AG09319 (cell line): ENCODE results near the gene PPM1N.

ENCODE experiments used
- DNase-seq: peaks from one replicate; pipeline ENCODE4 v3.0.0-alpha.2; 2010; ENCODE audit warnings: low read depth; ENCODE audit errors: extremely low read depth
- TF ChIP-seq, protein P1 (sequence below): IDR thresholded peaks from 2 replicates; pipeline ENCODE4 v1.5.1; 2011; ENCODE audit warnings: low read depth, mild to moderate bottlenecking, inconsistent platforms, low read length, moderate library complexity

The PPM1N gene

DNA sequence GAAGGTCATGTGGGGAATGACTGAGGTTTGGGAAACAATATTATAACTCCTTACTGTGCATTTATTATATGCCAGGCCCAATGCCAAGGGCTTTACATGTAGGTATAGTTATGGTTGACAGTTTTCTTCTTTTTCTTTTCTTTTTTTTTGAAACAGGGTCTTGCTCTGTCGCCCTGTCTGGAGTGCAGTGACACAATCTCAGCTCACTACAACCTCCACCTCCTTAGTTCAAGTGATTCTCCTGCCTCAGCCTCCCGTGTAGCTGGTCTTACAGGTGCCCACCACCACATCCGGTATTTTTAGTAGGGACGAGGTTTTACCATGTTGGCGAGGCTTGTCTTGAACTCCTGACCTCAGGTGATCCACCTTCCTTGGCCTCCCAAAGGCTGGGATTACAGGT, 15.2 kb upstream of the PPM1N start:
- TF ChIP-seq, protein P1, sequence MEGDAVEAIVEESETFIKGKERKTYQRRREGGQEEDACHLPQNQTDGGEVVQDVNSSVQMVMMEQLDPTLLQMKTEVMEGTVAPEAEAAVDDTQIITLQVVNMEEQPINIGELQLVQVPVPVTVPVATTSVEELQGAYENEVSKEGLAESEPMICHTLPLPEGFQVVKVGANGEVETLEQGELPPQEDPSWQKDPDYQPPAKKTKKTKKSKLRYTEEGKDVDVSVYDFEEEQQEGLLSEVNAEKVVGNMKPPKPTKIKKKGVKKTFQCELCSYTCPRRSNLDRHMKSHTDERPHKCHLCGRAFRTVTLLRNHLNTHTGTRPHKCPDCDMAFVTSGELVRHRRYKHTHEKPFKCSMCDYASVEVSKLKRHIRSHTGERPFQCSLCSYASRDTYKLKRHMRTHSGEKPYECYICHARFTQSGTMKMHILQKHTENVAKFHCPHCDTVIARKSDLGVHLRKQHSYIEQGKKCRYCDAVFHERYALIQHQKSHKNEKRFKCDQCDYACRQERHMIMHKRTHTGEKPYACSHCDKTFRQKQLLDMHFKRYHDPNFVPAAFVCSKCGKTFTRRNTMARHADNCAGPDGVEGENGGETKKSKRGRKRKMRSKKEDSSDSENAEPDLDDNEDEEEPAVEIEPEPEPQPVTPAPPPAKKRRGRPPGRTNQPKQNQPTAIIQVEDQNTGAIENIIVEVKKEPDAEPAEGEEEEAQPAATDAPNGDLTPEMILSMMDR: no peak
- no peak for DNase-seq

- DNase-seq: no peak
Measured at GRCh38 chr19:45484273-45484945, 13.8 kb upstream of the PPM1N start.

DNA sequence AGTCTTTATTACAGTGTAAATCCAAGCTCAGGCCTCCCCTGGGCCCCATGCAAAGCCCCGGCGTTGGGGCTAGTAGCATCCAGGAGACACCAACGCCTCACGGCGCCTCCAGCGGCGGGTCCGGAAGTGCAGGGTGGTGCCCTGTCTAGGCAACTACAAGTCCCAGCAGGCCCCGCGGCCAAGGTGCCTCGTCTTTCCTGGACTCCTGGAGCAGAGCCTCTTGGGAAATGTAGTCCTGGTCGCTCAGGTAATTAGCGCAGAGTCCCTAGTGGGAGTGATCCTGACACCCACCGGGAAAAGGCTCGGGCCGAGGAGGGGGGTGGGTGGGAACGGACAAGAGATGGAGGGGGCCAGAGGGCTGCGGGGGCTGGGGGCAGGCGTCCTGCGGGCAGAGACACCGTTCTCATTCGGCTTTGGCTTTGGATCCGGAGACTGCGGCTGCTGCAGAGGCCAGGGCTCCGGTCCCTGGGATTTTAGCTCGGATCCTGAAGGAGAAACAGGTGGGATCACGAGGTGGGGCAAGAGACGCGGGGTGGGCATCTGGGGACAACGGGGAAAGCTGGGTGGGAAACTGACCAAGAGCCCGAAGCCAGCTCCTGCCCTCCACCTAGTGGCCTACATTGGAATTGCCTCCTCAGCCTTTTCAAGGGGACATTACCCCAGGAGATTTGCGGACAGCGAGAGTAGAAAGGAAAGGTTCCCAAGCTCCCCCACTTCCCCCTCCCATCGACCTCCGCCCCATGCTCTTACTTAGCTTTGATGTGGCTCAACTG, 12.8 kb upstream of the PPM1N start:
- TF ChIP-seq, protein P1: peak; percentile 89
- DNase-seq: peak; percentile 85

More at GRCh38 chr19:45484273-45484945, 13.8 kb upstream of the PPM1N start:
- TF ChIP-seq, protein P1: no peak

DNA sequence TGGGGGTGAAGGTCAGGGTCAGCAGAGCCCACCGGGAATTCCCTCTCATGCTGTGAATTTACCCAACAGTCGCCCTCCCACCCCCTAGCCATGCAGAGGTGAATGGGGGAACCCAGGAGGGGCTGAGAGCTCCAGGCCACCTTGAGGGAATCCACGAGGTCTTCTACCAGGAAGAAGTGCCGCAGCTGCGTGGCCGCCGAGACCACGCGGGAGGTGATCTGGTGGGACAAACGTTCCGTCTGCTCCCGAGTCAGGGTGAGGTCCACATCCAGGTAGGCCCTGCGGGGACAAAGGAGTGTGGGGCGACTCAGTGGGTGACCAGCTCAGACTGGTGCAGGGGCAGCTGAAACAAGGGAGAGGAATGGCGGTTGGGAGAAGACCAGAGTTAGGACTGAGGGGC, 9.5 kb upstream of the PPM1N start:
- DNase-seq: no peak
- TF ChIP-seq, protein P1: no peak

DNA sequence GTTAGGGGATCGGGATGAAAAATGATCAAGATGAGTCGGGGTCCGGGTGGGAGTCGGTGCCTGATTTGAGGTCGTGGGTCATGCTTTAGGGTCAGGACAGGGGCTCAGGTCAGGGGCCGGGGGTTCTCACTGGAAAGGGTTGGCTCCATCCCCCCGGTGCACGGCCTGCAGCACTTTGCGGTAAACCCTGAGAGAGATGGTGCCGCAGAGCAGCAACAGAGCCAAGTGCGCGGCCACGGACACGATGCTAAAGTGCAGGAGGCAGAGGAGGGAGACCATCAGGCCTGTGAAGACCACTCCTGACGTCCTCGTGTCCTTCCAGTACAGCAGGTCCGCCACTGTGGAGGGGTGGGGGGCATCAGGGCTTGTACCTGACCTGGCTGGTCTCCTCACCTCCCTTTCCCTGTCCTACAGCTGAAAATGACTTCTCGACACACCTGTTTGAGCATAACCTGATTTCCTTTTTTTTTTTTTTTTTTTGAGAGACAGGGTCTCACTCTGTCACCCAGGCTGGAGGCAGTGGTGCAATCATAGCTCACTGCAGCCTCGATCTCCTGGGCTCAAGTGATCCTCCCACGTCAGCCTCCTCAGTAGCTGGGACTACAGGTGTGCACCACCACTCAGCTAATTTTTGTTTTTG, 8.9 kb upstream of the PPM1N start:
- no peak for DNase-seq
- TF ChIP-seq, protein P1: no peak

GRCh38 chr19:45492137-45492626, 6.1 kb upstream of the PPM1N start:
- TF ChIP-seq, protein P1: no peak

More at GRCh38 chr19:45492137-45492626, 6.1 kb upstream of the PPM1N start:
- DNase-seq: no peak
